Measurements from ENCODE around the gene RBM43.
"Not testable (repeated sequence)": the region's sequence is repeated elsewhere in the genome, so short reads cannot be mapped to it uniquely, and the experiment has no call there.

Gene RBM43

DNA sequence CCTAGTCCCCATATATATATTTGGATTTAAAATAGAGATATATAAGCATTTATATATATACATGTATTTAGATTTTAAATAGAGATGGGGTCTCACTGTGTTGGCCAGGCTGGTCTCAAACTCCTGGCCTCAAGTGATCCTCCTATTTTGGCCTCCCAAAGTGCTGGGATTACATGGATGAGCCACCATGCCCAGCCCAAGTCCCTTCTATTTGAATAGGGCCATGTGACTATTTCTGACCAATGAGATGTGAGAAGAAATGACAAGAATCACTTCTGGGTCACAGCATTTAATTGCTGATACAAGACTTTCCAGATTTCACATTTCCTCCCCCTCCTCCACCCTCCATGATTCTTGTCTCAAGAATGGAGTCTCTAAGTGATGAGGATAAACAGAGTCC lies 6.4 kb upstream of the RBM43 start:
- no peak for DNase-seq (ENCODE audit: low spot score)

DNA sequence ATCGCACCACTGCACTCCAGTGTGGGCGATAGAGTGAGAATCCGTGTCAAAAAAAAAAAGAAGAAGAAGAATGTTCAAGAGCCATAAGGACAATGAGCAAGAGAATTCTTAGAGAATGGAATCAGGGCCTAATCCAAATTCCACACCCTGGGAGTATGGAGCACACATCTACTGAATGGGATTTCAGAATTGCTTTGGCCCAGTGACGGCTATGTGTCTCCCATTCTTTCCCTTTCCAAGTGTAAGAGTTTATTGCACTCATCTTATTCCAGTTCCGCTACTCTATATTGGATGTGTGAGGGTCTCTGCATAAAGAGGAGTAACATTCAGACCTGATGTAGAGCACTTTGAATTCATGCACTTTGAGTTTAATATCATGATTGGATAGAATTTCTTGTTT lies 5.9 kb upstream of the RBM43 start:
- no peak for DNase-seq (ENCODE audit: low spot score)

DNA sequence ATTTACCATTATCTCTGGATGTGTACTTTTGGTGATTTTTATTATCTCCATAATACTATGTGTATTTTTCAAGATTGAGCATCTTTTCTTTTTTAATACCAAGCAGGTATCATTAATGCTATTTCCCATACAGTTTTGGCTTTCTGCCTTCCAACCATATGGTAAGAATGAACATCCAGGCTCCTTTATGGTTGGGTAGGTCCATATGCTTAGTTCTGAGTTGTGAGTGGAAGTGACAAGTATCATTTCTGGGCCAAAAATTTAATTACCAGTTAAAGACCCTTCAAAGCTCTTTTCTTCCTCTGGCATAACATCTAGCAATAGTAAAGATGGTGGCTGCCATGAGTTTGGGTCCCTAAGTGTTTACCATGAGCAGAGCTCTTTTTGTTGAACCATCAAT lies 4.3 kb upstream of the RBM43 start:
- no peak for DNase-seq (ENCODE audit: low spot score)

DNA sequence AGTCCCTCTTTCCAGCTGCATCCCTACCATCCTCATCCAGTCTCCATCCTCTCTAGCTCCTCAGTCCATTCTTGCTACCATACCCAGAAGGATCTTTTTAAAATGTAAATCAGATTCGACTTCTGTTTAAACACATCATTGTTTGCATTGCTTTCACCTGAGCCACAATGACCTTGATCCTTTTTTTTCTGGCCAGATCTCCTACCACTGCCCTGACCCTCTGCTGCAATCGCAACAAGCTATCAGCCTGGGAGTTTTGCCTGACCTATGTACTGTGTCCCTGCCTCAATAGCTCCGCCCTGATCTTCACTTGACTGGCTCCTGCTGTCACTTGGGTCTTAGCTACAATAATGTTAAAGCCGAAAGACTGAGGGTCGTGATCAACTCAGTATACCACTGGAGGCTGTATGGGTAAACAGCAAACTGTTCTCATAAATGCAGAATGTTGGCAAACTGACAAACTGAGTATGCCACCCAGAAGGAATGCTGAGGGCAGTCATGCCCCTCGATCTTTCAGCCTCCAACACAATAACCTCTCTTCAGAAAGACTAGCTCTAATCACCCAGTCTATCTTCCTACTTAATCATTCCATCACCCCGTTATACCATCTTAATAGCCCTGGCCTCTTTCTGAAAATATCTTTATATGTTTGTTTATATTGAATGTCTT lies 2.6 kb upstream of the RBM43 start:
- no peak for DNase-seq (ENCODE audit: low spot score)

DNA sequence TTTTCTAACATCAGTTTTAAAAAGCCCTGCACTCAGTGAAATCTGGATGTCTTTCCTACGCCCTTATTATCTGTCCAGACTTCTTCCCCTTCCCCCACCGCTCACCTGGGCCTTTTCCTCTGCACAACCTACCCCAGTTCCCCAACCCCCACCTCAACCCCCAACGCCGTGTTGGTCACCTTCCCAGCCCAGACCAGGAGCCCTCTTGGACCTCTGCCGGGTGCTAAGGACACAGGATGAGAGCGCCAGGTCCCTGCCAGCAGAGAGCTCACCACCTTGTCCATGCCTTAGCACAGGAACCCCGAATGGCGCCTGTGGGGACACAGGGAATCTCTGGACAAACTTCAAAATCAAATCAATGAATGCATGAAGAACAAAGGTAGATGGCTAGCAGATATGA lies 966 bp upstream of the RBM43 start:
- no peak for DNase-seq (ENCODE audit: low spot score)

DNA sequence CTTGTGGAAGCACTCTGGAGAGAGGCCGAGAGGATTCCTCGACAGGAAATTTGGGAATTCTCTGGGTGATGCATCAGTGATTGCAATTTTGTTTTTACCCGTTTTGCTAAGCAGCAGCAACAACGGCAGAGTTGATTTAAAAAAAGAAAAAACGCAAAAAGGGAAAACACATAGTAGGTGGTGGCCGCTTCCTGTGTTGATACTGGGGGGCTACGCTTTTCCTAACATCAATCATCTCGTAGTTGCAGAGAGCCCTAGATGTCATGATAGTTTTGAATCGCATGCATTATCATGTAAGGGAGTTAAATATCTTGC lies 271 bp upstream of the RBM43 start:
- DNase-seq (ENCODE audit: low spot score), result peak; percentile 13

DNA sequence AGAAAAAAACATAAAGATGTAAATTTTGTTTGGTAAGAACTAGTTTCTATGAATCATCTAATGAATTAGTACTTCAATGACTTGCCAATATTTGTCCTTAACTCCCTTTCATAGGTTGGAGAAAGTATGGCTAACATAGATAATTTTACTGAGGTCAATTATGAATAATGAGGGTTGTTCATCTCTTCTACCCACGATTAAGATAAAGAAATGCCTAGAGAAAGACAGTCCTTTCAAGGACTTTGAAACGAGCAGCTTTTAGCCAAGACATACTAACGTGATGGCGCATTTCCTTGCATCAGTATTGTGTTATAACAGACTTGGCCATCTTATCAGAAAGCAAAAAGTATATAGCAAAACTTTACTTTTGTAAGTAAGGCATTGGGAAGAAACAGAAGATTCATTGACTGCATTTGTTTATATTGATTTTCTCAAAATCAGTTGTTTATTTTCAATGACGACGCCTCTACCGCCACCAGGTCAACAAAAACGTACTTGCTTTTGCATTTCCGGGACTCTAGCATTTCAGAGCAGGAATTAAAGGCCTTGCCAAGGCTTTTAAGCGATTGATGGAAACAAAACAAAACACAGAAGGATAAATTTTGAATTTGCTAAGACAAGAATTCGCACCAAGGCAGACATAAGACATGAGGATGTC lies 961 bp downstream of the RBM43 start:
- no peak for DNase-seq (ENCODE audit: low spot score)

DNA sequence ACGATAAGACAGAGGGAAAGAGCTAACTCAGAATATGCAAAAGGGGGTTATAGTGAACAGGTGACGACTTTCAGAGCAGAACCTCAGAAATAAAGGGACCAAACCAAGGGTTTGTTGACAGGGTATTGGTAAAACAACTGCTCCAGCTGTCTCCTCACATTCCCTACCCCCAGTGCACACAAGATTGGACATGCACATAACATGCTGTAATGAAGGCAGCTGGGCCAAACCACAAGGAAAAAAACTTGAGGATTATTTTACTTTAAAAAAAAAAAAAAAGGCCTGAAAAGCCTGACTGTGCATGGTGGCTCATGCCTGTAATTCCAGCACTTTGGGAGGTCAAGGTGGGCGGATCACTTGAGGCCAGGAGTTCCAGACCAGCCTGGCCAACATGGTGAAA lies 3.5 kb downstream of the RBM43 start:
- DNase-seq (ENCODE audit: low spot score), result no peak

DNA sequence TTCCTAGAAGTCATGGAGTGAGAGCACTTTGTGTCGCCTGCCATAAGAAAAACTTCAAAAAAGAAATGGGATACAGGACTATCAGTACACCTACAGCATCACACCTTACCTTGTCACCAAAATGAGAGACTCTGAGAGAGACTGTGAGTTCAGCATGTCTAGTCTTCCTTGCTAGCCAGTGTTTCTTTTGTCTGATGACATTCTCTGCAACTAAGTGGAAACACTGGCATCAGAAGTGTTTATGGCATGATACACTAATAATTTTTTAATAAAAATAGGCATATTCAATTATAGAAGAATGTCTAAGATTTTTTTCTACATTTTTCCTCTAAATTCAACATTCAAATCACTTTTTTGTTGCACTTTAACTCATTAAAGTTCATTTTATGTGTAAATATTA lies 9.0 kb downstream of the RBM43 start:
- no peak for DNase-seq (ENCODE audit: low spot score)

DNA sequence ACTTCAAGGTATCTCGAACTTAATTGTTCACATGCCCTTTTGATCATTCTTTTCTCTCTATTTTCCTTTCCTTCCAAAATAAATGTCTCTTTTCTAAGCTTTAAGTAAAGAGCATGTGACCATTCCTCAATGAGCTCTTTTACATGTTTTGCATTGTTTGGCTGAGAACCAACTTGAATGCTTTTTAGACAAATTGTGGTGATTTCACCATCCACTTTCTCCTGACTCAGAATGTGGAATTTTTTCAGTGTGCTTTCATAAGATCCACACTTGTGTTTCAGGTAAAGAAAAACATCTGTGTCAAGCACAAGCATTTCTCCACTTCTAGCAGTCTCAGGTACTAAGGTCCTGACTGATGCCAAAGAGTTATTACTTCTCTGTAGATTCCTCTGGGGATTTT lies 10.7 kb downstream of the RBM43 start:
- no peak for DNase-seq (ENCODE audit: low spot score)

DNA sequence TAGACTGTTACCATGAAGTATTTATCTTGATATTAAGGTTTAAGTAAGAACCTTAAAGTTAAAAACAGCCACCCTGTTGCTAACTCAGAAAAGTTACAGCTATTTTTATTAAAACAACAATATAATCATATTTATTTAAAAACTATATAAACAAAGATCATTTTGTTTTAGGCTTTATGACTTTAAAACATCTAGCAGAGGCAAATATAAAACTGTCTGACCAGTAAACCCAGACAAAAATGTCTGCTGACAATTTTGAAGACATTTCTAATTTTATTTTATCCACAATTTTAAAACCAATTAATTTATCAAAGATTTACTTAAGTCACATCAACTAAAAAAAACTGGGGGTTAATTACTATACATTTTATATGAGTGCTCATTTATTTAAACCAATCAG lies 14.2 kb downstream of the RBM43 start:
- DNase-seq (ENCODE audit: low spot score), result no peak

DNA sequence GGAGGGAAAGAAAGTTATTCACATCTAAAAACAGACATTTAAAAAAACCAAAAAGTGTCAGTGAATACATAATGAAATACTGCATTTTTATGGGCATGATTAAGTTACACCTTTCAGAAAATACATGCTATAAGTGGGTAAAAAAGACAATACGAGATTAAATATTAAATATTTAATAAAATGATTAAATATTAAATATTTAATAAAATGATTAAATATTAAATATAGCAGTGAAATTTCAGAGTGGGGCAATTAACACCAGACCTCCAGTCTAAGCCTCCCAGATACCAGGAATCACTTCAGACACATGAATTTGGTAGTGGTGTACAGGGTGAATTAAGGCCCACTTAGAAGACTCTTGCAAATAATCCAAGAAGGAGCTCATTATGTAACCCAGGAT lies 15.5 kb downstream of the RBM43 start:
- DNase-seq (ENCODE audit: low spot score), result no peak

DNA sequence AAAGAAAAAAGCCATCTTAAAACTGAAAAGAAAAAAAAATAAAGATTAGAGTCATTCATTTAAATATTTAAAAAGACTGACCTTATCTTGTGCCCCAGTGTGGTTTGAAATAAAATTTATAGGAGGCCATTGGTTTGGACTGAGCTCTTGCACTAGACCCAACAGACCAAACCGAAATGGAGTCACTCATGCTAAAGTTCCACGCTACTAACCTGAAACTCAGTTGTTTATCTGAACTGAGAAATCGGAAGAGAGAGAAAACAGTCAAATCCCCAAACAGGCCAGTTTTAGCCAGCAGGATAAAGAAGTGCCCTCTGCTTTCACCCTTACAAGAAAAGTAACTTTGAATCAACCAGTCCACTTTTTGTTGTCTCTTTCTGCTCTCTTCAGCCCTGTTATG lies 18.2 kb downstream of the RBM43 start:
- no peak for DNase-seq (ENCODE audit: low spot score)

DNA sequence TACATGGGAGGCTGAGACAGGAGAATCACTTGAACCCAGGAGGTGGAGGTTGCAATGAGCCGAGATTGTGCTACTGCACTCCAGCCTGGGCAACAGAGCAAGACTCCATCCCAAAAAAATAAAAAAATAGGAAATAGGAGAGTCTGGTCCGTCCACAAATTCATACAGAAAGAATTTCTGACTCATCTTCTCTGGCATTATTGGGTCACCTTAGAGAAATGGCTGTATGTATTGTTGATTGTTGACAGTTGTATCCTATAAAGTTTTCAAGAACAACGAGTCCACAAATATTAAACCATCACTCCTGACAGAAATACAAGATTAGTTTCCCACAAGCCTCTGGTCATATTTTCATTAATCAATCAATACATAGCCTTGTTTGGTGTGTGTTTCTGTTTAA lies 20.4 kb downstream of the RBM43 start:
- DNase-seq (ENCODE audit: low spot score), result no peak

DNA sequence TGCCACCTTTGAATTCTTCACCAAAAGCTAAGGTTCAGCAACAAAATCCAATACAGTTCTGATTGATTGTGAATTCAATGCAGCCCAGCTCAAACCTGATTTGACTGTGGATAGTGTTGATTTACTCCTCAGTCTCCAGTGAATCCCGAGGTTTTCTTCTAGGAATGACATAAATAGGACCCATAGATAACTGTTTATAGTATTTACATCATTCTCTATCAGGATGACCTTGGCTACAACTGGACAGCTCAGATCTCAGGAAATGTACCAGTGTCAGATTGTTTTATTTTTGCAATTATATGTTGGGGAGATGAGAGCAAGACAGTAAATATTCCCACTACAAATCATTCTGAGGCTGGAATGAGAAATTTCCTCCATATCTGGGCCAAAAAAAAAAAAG lies 21.2 kb downstream of the RBM43 start:
- DNase-seq (ENCODE audit: low spot score), result no peak

DNA sequence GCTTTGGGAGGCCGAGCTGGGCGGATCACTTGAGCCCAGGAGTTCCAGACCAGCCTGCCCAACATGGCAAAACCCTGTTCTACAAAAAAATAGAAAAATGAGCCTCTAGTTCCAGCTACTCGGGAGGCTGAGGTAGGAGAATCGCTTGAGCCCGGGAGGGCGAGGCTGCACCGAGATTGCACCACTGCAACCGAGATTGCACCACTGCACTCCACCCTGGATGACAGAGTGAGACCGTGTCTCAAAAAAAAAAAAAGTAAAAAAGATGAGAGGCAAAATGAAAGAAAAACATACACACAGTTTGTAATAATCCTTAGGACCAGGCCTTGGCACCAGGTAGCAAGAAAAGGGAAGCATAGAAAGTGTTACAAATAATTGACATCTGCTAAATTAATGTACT lies 22.0 kb downstream of the RBM43 start:
- DNase-seq (ENCODE audit: low spot score), result no peak

DNA sequence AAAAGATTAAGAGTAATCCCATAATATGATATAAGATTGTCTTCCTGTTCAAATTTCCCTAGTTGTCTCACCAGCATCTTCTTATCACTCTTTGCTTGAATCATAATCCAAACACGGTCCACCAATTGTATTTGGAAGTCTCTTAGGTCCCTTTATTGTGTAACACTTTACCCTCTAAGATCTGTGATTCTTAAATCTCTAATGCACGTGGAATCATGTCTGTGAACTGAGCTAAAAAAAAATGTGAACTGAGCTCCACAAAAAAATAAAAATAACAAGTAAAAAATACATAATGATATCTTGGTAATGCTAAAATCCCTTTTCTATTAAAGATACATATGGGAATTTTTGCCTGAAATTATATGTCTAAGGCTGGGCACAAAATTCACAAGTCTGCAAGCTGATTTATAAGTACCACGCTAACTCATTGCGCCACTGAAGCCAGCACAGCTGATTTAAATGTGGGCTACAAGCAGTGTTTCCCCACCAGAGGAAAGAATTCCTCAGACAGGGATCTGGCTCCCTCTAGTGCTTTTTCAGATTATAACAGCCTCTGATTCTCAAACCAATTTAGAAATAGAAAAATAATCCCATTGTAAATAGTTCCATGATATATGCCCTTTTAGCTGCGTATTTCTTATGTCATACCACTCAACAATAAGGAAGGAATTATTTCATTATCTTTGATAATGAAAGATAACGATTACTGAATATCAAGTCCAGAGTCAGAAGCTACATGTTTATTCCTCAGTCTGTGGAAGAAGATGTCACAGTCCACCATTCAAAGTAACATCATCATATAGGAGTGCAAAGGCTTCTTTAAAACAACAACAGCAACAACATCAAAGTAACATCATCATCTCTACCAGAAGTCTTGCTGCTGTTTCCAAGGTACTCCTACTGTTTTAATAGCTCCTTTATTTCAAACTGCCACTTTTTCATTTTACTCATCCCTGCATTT lies 22.9 kb downstream of the RBM43 start:
- peak; percentile 67 for DNase-seq (ENCODE audit: low spot score)

DNA sequence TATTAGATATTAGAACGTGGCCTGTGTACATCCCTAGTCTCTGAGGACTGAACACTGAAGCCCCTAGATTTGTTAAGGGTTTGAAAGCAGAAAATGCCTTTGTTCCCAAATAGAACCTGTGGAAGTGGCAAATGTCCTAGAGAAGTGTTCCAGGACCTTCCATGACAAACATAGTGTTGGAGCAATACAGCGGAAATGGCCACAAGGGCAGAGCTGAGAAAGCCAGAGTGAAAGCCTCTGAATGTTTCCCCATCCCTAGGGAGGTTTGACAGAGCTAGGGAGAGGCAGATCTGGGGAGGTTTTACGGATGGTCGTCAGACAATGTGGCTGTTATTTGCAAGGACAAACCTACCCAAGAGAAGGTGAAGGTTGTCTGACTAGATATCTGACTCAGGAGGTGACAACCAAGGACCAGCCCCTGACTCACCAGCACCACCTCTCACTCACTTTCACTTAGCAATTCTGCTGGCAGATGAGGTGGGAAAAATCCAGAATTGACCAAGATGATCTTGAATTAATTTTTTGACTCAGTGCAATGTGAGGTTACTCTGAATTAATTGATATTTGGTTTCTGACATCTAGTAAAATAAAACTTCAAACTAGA lies 24.1 kb downstream of the RBM43 start:
- no peak for DNase-seq (ENCODE audit: low spot score)

DNA sequence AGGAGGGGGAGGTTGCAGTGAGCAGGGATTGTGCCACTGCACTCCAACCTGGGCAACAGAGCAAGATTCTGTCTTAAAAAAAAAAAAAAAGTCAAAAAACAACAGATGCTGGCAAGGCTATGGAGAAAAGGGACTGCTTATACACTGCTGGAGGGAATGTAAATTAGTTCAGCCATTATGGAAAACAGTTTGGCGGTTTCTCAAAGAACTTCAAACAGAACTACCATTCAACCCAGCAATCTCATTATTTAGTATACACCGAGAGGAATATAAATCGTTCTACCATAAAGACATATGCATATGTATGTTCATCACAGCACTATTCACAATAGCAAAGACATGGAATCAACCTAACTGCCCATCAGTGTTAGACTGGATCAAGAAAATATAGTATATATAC lies 27.9 kb downstream of the RBM43 start:
- not testable (repeated sequence) for DNase-seq (ENCODE audit: low spot score)

DNA sequence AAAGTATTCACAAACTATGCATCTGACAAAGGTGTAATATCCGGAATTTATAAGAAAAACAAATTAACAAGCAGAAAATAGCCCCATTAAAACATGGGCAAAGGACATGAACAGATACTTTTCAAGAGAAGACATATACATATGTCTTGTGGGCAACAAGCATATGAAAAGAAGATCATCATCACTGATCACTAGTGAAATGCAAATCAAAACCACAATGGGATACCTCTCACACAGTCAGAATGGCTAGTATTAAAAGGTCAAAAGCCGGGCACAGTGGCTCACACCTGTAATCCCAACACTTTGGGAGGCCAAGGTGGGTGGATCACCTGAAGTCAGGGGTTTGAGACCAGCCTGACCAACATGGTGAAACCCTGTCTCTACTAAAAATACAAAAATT lies 28.4 kb downstream of the RBM43 start:
- DNase-seq (ENCODE audit: low spot score), result not testable (repeated sequence)

DNA sequence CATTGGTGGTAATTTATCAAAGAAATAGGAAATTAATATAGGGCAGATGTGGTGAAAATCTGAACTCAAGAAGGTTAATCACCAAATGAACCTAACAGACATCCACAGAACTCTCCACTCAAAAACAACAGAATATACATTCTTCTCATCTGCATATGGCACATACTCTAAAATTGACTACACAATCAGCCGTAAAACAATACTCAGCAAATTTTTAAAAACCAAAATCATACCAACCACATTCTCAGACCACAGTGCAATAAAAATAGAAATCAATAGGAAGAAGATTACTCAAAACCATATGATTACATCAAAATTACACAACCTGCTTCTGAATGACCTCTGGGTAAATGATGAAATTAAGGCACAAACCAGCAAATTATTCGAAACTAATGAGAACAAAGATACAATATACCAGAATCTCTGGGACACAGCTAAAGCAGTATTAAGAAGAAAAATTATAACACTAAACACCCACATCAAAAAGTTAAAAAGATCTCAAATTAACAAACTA lies 31.0 kb downstream of the RBM43 start:
- DNase-seq (ENCODE audit: low spot score), result no peak

DNA sequence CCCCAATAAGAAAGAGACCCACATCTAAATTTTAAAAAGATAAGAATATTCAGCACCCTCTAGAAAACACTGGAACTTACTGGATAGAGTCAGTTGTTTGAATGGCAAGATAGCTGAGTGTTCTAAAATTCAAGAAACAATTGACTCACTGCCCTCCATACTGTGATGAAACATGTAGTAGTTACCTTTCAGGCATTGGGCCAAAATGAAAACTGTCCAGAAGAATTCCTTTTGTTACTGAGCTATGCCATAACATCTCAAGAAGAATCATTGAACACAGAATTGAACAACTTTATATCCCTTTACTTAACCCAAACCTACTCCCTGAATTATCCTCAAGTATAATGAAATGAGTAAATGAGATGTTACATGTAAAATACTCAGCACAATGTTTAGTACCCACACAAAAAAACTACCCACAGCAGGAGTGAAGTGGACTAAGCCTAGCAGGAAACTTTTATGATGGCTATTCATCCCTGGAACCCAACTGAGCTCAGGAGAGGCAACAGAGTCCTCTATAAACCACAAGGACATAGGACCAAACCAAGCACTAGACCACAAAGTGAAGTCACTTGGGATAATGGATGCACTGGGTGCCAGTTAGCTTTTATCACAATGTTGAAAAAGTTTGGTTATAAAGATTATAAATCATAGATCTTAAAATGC lies 32.7 kb downstream of the RBM43 start:
- no peak for DNase-seq (ENCODE audit: low spot score)
